ENCODE data around the gene PLEKHG1.

Gene PLEKHG1

GRCh38 chr6:150635906-150636514, 36.3 kb downstream of the PLEKHG1 start:
- TF ChIP-seq, protein P1, sequence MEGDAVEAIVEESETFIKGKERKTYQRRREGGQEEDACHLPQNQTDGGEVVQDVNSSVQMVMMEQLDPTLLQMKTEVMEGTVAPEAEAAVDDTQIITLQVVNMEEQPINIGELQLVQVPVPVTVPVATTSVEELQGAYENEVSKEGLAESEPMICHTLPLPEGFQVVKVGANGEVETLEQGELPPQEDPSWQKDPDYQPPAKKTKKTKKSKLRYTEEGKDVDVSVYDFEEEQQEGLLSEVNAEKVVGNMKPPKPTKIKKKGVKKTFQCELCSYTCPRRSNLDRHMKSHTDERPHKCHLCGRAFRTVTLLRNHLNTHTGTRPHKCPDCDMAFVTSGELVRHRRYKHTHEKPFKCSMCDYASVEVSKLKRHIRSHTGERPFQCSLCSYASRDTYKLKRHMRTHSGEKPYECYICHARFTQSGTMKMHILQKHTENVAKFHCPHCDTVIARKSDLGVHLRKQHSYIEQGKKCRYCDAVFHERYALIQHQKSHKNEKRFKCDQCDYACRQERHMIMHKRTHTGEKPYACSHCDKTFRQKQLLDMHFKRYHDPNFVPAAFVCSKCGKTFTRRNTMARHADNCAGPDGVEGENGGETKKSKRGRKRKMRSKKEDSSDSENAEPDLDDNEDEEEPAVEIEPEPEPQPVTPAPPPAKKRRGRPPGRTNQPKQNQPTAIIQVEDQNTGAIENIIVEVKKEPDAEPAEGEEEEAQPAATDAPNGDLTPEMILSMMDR (IDR thresholded peaks at IDR 0.05) = no peak

- TF ChIP-seq, protein P1 (IDR thresholded peaks at IDR 0.05) = no peak
These were observed 37.1 kb downstream of the PLEKHG1 start for GRCh38 chr6:150636808-150637207.

DNA sequence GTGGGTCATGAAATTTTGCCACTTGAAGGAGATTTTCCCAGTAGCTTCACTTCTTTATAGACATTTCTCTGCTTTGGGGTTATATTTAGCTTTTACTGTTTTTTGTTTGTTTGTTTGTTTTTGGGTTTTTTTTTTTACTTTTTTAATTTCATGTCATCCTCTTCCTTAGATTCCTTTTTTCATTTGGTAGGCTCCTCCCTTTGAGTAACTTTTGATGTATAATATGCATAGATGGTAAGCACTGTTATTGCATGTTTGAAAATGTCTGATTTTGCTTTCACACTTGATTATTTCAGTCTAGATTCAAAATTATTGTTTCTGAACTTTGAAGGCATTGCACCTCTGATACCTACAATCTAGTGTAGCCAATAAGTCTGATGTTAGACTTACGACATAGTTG, 37.6 kb downstream of the PLEKHG1 start:
- TF ChIP-seq, protein P1 (IDR thresholded peaks at IDR 0.05) = no peak

DNA sequence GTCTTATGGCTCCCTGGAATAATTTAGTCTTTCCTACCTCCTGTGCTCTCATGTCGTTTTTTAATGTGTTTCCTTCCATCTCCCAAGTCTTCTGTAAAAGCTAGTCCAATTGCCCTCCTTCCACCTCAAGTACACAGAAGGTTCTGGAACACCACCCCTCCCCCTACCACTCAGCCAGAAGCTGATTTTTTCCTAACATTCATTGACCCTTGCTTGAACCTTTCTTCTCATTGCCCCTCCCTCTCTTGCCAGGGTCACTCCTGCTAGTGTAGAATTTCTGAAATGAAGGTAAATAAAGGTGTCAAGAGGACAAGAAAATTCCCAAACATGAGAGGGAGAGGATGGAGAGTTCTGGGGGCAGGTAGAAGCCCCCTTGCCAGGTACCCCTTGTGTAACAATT, 38.6 kb downstream of the PLEKHG1 start:
- TF ChIP-seq, protein P1 (IDR thresholded peaks at IDR 0.05) = no peak

DNA sequence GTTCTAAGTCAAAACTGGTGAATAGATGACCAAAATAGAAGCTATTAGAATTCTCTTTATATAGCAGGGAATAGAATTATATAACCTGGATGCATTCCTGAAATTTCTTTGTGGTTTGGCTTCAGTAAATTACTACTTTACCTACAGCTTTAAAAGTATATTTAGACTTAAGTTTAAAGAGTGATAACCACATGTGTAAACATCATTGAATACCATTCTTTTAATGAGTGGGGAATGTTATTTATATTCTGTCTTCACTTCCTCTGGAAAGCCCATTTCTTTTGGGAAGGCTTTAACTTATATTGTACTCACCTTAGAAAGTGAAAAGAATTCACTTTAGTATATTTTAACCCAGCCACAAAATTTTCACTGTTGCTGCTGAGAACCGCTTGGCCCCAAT, 39.1 kb downstream of the PLEKHG1 start:
- TF ChIP-seq, protein P1 (IDR thresholded peaks at IDR 0.05) = no peak

- TF ChIP-seq, protein P1 (IDR thresholded peaks at IDR 0.05) = no peak
These were observed 40.2 kb downstream of the PLEKHG1 start for GRCh38 chr6:150639823-150640331.

DNA sequence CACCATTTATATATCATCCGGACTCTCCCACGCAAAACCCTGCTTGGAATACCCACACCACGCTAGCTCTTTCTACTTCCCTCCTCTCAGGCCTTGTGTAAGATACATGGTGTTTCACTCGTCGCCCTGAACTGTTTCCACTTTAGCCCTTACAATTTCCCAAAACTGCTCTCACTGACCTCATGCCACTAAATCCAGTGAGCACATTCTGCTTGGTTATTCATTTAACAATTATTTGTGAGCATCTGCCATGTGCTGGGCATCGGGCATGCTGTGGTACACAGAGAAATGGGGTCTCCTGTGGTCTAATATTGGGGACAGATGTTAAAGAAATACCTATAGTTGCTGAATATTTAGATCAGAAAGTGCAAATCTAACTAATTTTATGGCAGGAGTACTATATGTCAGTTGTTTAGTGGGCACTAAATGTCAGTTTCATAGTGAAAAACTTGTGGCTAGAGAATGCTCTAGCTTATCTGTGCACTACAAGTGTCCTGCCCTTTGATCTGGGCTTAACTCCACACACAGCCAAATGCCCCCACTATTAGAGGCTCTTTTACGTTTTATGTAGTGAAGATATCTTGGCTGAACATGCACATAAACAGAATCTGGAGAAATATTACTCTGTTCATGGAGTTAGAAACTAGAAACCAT, 41.0 kb downstream of the PLEKHG1 start:
- TF ChIP-seq, protein P1 (IDR thresholded peaks at IDR 0.05) = no peak

All from LNCAP (cell line).